IPS-18a (cell line): ENCODE results near the gene UNC80.
A peak's percentile ranks its signal among the peaks of the same experiment; 100 is the strongest.
"Not testable (repeated sequence)": the region's sequence is repeated elsewhere in the genome, so short reads cannot be mapped to it uniquely, and the experiment has no call there.

Experiments used
- H3K27ac ChIP-seq: one replicate; pipeline ENCODE4 v1.5.1; 2013; ENCODE audit warnings: low read length
- H3K27me3 ChIP-seq: one replicate; pipeline ENCODE4 v1.6.1; 2013; ENCODE audit warnings: mild to moderate bottlenecking, low read length; ENCODE audit not compliant: control insufficient read depth, insufficient read depth
- H3K36me3 ChIP-seq: one replicate; pipeline ENCODE4 v1.6.1; 2013; ENCODE audit warnings: low read depth, low read length; ENCODE audit not compliant: control insufficient read depth
- H3K4me1 ChIP-seq: one replicate; pipeline ENCODE4 v1.6.1; 2013; ENCODE audit warnings: low read depth, low read length; ENCODE audit not compliant: control insufficient read depth
- H3K4me3 ChIP-seq: one replicate; pipeline ENCODE4 v1.5.1; 2013; ENCODE audit warnings: low read length
- H3K9ac ChIP-seq: one replicate; pipeline ENCODE4 v1.6.1; 2013; ENCODE audit warnings: mild to moderate bottlenecking, low read length, moderate library complexity
- H3K9me3 ChIP-seq: one replicate; pipeline ENCODE4 v1.6.1; 2013; ENCODE audit warnings: low read depth, low read length; ENCODE audit not compliant: control insufficient read depth

Gene UNC80

DNA sequence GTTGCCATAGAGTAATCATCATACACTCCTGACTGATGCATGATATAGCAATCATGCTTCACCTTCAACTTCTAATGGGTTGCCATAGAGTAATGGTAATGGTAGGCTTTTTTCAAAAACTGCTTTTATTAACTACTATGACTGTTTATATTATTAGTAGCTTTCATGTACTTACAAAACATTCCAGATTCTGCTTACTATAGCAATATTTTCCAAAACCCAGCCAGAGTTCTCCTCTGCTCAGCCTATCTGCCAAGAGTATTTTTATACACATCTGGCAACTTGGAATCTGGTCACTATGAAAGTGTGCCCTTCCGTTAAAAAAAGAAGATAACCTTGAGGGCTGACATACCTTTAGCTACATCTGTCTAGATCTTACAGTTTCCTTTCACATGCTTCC is 5.0 kb upstream of the UNC80 start:
- Histone ChIP-seq H3K4me3 (no peak overlapping the region), H3K4me1 (no peaks in the 10 kb centered on the region), H3K9ac (no peak overlapping the region), H3K36me3 (no peaks in the 10 kb centered on the region), H3K9me3 (no peaks in the 10 kb centered on the region), H3K27ac (no peak overlapping the region), H3K27me3 (peaks cover 85% of the 10 kb centered on the region)

DNA sequence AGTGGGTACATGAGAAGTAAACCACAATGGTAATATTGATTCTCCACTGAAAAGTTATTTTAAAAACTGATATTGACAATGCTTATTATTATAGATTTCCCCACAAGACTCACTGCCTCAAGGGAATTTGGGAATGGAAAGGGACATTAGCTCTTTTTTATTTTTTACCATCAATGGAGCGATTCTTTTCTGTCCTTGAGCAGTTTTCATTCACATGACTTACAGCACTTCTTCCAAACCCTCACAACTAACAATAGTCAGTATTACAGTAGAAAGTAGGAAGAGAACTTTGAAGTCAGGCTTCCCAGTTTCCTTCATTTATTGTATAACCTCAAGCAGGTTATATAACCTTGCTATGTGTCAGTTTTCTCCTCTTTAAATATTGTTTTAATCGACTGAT is 4.3 kb upstream of the UNC80 start:
- Histone ChIP-seq H3K9ac (no peak overlapping the region), H3K36me3 (no peaks in the 10 kb centered on the region), H3K4me1 (no peaks in the 10 kb centered on the region), H3K4me3 (no peak overlapping the region), H3K27ac (no peak overlapping the region), H3K9me3 (no peaks in the 10 kb centered on the region), H3K27me3 (peaks cover 79% of the 10 kb centered on the region)

GRCh38 chr2:209768557-209768956 is 3.1 kb upstream of the UNC80 start:
- peaks cover 79% of the 10 kb centered on the region for H3K27me3 ChIP-seq
- H3K4me3 ChIP-seq = no peak overlapping the region
- no peaks in the 10 kb centered on the region for H3K9me3 ChIP-seq
- H3K9ac ChIP-seq = no peak overlapping the region
- H3K27ac ChIP-seq = no peak overlapping the region
- H3K36me3 ChIP-seq = no peaks in the 10 kb centered on the region
- peaks cover 4% of the 10 kb centered on the region for H3K4me1 ChIP-seq

DNA sequence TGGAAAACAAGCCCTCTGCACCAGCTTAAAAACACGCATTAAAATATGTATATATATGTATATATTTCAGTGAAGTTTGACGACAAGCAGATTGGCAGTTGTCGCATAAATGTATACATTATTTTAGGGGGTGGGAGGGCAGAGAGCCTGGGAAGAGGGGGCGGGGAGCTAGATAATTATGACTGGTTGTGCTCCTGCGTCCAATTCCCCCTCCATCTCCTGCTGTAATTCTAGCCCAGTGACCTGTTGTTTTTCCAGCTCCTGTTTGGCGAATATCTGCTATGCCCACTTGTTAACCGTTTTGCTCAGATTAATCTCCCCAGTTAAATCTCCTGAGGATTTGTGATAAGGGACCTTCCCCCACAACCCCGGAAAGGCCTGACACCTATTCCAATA is 656 bp downstream of the UNC80 start:
- no peaks in the 10 kb centered on the region for H3K36me3 ChIP-seq
- no peak overlapping the region for H3K9ac ChIP-seq
- H3K4me3 ChIP-seq = peak overlapping the region; percentile 66
- H3K27ac ChIP-seq = no peak overlapping the region
- H3K4me1 ChIP-seq = peaks cover 4% of the 10 kb centered on the region
- no peaks in the 10 kb centered on the region for H3K9me3 ChIP-seq
- H3K27me3 ChIP-seq = peaks cover 56% of the 10 kb centered on the region

GRCh38 chr2:209773377-209773776 is 1.7 kb downstream of the UNC80 start:
- peaks cover 4% of the 10 kb centered on the region for H3K4me1 ChIP-seq
- H3K4me3 ChIP-seq = no peak overlapping the region
- no peaks in the 10 kb centered on the region for H3K9me3 ChIP-seq
- H3K36me3 ChIP-seq = no peaks in the 10 kb centered on the region
- H3K9ac ChIP-seq = no peak overlapping the region
- H3K27ac ChIP-seq = no peak overlapping the region
- peaks cover 45% of the 10 kb centered on the region for H3K27me3 ChIP-seq

- Histone ChIP-seq H3K36me3 (no peaks in the 10 kb centered on the region), H3K4me1 (peaks cover 27% of the 10 kb centered on the region), H3K9ac (no peak overlapping the region), H3K27me3 (no peaks in the 10 kb centered on the region), H3K9me3 (no peaks in the 10 kb centered on the region), H3K27ac (no peak overlapping the region), H3K4me3 (no peak overlapping the region)
These were observed 15.8 kb downstream of the UNC80 start for GRCh38 chr2:209787416-209787815.

DNA sequence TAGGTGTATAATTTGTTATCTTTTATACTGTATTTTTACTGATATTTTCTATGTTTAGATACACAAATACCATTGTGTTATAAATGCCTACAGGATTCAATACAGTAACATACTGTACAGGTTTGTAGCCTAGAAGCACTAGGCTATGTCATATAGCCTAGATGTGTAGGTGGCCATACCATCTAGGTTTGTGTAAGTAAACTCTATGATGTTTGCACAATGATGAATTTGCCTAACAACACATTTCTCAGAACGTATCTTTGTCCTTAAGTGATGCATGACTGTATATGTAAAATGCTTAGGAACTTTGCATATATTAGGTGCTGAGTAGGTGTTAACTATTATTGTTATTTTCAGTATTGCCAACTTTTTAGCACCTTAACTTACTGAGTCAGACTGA is 17.3 kb downstream of the UNC80 start:
- peaks cover 22% of the 10 kb centered on the region for H3K4me1 ChIP-seq
- H3K36me3 ChIP-seq = no peaks in the 10 kb centered on the region
- no peak overlapping the region for H3K4me3 ChIP-seq
- no peak overlapping the region for H3K27ac ChIP-seq
- H3K9me3 ChIP-seq = no peaks in the 10 kb centered on the region
- no peak overlapping the region for H3K9ac ChIP-seq
- no peaks in the 10 kb centered on the region for H3K27me3 ChIP-seq

GRCh38 chr2:209790066-209790728 is 18.6 kb downstream of the UNC80 start:
- H3K4me1 ChIP-seq = peaks cover 15% of the 10 kb centered on the region
- no peaks in the 10 kb centered on the region for H3K9me3 ChIP-seq

GRCh38 chr2:209791151-209791550 is 19.5 kb downstream of the UNC80 start:
- H3K4me1 ChIP-seq = peaks cover 15% of the 10 kb centered on the region
- H3K36me3 ChIP-seq = no peaks in the 10 kb centered on the region
- H3K9ac ChIP-seq = no peak overlapping the region
- H3K27me3 ChIP-seq = no peaks in the 10 kb centered on the region
- no peak overlapping the region for H3K27ac ChIP-seq
- H3K4me3 ChIP-seq = no peak overlapping the region
- H3K9me3 ChIP-seq = no peaks in the 10 kb centered on the region

More at GRCh38 chr2:209790066-209790728, 18.6 kb downstream of the UNC80 start:
- Histone ChIP-seq H3K36me3 (no peaks in the 10 kb centered on the region), H3K4me3 (no peak overlapping the region), H3K27me3 (no peaks in the 10 kb centered on the region), H3K9ac (no peak overlapping the region), H3K27ac (no peak overlapping the region)

DNA sequence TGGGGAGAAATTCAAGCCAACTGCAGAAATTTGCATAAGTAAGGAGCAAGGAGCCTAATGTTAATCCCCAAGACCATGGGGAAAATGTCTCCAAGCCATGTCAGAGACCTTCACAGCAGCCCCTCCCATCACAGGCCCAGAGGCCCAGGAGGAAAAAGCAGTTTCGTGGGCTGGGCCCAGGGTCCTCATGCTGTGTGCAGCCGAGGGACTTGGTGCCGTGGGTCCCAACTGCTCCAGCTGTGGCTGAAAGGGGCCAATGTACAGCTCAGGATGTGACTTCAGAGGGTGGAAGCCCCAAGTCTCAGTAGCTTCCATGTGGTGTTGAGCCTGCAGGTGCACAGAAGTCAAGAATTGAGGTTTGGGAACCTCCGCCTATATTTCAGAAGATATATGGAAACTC is 23.8 kb downstream of the UNC80 start:
- H3K36me3 ChIP-seq, H3K4me1 ChIP-seq, H3K9me3 ChIP-seq, H3K9ac ChIP-seq, H3K27me3 ChIP-seq, H3K27ac ChIP-seq, H3K4me3 ChIP-seq: not testable (repeated sequence)

DNA sequence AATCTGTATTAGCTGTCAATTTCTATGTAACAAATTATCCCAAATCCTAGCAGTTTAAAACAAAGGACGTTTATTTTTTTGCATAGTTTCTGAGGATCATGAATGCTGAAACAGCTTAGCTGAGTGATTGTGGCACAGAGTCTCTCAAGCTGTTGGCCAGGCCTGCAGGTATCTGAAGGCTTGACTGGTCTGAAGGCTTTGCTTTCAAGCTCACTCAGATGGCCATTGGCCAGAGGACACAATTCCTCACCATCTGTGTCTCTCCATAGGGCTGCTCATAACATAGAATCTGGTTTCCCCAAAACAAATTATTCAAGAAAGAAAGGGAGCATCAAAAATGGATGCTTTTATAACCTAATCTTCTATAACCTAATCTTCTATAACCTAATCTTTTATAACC is 33.7 kb downstream of the UNC80 start:
- no peak overlapping the region for H3K9ac ChIP-seq
- no peak overlapping the region for H3K27ac ChIP-seq
- no peaks in the 10 kb centered on the region for H3K36me3 ChIP-seq
- H3K4me3 ChIP-seq = no peak overlapping the region
- no peaks in the 10 kb centered on the region for H3K4me1 ChIP-seq
- no peaks in the 10 kb centered on the region for H3K9me3 ChIP-seq
- no peaks in the 10 kb centered on the region for H3K27me3 ChIP-seq

GRCh38 chr2:209806318-209806717 is 34.7 kb downstream of the UNC80 start:
- Histone ChIP-seq H3K9me3 (no peaks in the 10 kb centered on the region), H3K9ac (no peak overlapping the region), H3K27me3 (no peaks in the 10 kb centered on the region), H3K36me3 (no peaks in the 10 kb centered on the region), H3K27ac (no peak overlapping the region), H3K4me3 (no peak overlapping the region), H3K4me1 (no peaks in the 10 kb centered on the region)
